GM18867 (cell line): ENCODE results near the gene NPR2.

Experiments used
- ATAC-seq: cut with Tn5 transposase; IDR thresholded peaks from one replicate; pipeline ENCODE4 v1.9.1; 2021; ENCODE audit warnings: mild to moderate bottlenecking, moderate library complexity; ENCODE audit not compliant: unreplicated experiment

Gene NPR2

DNA sequence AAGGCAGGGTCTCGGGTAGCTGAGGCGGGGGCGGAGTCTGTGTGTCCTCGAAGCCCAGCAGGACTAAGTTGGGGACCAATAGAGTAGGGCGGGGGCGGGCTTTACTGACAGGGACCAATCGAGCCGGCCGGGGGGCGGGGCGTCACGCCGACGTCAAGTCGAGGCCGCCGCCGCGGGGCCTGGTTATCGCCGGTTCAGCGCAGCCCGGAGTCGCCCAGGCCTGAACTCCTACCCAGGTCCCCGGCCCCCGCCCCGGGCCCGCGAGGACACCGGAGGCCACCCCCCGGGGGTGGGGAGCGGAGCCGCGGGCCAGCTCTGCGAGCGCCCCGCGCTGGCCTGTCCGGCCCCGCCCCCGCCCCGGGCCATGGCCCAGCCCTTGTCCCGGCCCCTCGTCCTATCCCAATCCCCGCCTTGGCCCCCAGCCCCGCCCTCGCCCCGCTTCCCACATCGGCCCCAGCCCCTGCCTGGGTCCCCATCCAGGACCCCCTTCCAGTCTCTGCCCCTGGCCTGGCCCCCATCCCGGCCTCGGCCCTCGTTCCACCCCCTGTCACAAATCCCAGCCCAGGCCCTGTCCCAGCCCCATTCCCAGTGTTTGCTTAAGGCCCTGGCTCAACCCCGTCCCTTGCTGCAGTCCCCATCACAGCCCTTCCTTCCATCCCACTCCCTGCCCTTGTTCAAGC, 37.8 kb downstream of the NPR2 start, which contains the start of gene TMEM8B:
Gene TMEM8B (plus strand): TSS at position 145 of the 680 bp plus-strand sequence. CDS start 220 bp downstream, at position 365.
- ATAC-seq: peak; percentile 82

DNA sequence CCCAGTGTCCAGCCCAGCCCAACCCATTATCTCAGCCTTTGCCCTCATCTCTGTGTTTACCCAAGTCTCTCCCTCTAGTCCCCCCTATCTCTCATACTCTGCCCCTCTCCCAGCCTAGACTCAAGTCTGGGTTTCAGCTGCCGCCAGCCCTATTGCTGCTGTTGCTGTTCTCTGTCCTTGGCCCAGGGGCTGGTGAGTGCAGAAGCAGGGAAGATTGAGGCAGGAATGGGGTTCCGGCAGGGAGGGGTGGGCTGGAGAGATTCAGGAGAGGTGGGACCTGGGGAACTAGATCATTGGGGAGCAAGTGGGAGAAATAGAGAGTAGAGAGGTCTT, 38.3 kb downstream of the NPR2 start:
- ATAC-seq: no peak

DNA sequence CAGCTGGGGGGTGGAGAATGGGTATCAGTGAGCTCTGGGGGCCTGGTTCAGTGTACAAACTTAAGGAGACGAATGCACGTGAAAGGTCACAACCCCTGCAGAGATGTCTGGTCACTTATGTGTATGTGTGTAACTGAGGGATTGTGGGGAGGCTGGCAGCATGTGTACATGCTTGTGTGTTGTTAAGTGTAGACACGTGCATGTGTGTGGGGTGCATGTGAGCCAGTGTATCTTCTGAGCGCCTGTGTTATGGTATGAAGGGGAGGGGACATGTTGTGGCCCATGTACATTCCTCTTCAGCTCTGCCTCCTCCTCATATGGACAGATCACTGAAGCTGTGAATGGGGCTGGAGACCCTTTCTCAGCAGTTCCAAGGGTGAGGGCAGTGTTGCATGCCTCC, 39.6 kb downstream of the NPR2 start:
- no peak for ATAC-seq

DNA sequence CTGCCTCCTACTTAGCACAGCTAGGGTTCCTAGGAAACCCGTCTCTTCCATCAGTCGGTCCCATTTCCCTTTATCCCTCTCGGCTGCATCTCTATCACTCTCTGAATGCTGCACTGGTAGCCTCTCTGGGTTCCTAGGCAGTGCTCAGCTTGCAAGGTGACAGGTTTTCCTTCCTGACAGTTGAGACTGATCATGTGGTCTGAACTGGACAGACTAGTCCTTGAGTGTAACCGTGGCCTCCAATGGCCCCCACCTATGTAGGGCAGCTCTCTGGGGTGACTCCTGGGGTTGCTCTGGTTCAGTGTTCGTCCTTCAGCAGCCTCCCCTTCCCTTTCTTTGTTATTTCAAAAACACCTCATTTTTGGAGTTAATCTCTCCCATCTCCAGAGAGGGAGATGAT, 41.4 kb downstream of the NPR2 start:
- no peak for ATAC-seq

DNA sequence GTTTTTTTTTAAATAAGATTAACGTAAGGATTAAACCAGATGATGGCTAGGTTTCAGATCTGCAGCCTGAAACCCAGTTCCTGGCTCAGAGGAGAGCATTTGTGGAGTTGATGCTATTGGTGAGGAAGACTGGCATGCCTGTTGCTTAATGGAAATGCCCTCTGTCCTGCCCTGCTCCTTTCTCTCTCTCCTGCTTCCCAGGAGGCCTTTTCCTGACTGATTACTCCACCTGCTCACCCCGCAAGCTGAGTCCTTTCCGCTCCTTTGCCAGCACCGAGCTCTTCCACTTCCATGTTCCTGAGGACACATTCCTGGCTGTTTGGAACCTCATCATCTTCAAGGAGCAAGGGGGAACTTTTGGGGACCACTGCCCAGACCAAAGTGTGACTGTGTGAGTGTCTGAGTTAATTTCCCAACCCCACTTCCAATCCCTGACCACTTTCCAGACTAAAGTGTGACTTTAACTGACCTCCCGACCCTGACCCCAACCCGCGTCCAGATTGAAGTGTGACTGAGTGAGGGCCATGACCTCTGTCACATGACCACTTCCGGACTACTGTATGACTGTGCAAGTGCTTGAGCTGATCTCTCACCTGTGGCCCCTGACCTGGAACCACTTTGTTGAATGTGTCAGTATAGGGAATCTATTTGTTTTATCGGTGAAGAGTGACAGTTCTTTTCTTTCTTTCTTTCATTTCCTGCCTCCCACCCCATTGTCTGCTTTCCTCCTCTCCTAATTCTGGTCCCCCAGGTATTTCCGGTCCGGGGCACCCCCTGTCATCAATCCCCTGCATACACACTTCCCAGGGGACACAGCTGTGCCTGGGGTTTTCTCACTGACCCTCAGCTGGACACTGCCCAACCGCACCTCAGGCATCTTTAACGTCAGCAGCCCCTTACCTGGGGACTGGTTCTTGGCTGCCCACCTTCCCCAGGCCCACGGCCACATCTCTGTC, 43.1 kb downstream of the NPR2 start:
- no peak for ATAC-seq

DNA sequence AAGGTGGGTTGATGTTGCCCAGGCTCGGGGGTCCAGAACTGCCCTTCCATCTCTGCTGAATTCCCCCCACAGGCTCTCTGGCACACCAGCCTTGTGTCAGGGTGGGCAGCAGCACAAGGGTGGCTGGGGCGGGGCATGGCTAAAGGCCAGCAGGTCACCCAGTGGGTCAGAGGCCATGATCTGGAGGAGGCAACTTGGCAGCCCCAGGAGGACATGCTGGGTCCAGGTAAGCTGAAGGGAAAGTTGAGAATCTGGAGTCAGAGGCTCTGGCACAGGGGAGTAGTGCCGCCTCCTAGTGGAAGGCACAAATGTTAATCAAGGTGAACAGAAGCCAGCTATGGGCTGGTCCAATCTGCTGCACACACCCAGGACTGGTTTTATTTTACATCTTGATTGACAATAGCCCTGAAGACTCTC, 43.8 kb downstream of the NPR2 start:
- no peak for ATAC-seq

DNA sequence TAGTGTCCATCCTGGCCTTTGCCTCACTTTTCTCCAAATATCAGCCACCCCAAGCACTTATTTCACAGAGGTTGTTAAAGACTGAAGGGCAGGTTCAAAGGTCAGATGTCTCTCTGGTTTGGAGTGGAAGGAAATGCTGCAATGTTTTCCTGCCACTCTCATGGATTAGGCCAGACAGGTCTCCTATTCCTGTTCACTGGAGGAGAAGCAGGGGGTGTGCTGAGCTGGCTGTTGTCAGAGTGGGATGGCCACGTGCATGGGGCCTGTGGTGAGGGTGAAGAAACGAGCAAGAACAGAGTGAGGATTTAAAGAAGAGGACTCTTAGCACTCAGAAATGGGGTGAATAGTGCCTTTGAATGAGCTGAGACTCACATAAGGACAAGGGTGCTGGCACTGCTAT, 44.4 kb downstream of the NPR2 start:
- ATAC-seq: no peak

DNA sequence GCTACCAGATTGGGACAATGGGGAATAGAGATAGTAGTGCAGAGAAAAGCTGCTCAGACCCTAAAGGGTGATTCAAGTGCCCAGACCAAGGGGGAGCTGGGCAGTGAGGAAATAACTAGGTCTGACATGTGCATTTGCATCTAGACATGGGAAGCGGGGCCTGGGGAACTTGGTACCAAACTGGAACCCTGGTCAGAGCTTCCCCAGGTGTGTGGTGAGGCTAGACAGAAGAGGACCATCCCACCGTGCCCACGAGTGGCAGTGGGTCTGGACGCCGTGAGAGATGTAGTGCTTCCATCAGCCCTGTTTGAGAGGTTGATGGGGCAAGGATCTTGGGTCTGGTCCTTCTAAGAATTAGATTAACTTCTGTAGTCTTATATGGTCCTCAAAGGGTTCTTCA, 45.2 kb downstream of the NPR2 start:
- ATAC-seq: no peak

DNA sequence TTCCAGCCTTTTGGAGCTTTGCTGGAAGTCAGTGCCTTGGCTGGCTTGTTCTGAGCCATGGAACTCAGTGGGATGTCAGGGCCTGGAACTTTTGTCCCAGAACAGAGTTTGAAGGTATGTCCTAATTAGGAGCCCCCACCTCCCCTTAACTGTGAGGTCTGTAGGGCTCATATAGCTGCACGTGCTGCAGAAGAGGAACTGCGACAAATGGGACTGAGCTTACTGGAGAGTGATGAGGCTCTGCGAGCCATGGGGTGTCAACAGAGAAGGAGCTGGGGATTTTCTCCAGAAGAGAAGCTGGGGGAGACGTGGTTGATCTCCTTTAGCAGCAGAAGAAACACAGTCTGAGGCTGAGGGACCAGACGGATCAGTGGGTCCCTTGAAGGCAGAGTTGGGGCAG, 48.5 kb downstream of the NPR2 start:
- ATAC-seq: no peak

DNA sequence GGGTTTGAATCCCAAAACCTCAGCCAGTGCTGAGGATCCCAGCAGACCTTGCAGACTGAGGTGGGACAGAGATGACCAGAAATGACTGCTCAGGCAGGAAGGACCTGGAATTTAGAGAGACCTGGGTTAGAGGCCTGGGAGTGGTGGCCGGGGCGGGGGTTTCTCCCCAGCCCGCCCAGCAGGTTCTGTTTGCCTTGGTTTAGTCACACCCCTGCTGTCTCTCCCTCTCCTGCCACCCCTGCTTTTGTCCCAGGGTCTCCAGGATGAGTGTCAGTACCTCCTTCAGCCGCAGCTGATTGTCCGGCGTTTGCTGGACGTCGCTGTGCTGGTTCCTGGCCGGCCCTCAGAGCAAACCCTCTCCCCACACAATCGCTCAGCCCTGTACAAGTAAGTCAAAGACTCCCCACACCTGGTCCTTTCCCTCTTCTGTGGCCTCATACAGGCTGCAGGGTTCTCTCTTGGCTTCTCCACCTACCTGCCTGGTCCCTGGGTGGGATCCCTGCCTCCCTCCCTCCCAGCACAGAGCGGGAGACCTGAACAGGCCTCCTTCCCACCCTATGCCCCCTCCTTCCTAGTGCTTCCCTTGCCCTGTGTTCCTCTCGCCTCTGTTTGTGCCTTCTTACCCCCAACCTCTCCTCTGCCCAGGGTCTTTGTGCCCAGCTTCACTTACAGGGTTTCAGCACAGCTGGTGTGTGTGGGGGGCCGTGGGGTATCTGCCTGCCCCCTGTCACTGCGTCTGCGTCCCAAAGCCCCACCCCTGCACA, 49.7 kb downstream of the NPR2 start:
- no peak for ATAC-seq

DNA sequence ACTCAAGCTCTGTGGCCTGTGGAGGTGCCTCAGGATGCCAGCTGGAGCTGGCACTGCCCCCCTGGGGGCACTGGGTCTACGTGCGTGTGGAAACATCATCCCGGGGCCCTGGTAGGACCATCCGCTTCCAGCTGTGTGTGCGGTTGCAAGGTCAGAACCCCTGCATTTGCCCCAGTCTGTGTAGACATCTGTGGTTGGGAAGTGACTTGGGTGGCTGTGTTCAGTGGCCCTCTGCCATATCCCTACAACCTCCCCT, 50.2 kb downstream of the NPR2 start:
- no peak for ATAC-seq

DNA sequence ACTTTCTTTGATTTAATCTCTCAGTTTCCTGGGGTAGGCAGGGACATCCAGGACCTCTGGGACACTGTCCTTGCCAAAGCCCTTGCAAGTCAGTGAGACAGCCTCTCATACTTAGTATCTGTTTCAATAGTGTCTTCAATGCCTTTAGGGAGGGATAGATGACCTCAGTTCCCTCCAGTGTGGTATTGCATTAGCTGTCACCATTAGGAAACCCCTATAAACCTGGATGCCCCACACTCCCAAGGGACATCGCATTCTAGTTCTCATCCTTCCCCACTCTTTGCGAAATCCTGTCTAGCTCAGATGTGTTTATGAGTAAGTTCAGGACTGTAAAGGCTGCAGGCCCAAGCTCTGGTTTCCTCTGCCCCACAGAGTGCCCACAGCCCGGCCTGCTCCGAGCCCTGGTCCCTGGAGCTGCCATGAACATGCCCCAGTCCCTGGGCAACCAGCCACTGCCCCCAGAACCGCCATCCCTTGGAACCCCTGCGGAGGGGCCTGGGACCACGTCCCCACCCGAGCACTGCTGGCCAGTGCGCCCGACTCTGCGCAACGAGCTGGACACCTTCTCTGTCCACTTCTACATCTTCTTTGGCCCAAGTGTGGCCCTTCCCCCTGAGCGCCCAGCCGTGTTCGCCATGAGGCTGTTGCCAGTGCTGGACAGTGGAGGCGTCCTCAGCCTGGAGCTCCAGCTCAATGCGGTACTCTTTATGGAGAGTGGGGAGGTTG, 50.8 kb downstream of the NPR2 start:
- peak; percentile 6 for ATAC-seq

DNA sequence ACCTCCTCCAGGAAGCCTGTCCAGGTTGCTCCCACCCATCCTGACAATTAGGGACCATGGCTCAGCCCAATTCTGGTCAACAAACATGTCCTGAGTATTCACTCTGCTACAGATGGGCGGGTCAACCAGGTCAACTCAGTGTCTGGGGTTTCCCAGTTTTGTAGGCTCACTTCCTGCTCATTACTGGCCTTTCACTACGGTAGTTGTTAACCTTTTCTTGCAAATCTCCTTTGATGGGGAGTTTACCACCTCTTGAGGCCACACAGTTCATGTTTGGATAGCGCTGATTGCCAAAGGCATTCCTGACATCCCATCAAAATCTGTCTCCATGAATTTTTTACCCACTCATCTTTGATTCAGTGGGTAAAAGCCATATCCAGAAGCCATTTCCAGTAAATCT, 51.4 kb downstream of the NPR2 start:
- ATAC-seq: peak; percentile 72

DNA sequence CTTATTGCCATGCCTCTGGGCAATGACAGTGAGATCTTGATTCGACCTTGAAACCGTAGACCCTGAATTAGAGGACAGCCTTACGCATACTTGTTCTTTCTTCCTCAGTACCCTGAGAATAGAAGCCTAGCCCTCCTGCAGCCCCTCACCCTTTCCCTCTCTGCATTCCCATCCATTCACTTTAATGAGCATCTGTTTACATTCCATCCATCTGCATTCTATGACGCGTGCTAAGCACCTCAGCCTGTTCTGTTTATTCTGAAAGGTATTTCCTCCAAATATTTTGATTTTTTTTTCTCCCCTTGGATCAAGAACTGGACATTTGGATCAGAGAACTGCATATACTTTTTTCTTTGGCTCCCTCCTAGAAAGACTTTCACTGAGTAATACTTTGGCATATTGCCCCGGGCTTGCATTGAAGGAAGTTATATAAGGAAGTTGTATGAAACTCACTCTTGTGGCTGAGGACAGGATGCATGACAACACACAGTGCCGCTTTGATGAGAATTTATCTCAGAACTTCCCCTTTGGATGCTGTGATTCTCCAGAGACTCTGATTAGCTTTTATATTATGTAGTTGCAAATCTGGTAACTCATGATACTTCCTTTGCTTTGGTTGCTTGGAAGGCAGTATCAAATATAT, 53.4 kb downstream of the NPR2 start:
- ATAC-seq: no peak

DNA sequence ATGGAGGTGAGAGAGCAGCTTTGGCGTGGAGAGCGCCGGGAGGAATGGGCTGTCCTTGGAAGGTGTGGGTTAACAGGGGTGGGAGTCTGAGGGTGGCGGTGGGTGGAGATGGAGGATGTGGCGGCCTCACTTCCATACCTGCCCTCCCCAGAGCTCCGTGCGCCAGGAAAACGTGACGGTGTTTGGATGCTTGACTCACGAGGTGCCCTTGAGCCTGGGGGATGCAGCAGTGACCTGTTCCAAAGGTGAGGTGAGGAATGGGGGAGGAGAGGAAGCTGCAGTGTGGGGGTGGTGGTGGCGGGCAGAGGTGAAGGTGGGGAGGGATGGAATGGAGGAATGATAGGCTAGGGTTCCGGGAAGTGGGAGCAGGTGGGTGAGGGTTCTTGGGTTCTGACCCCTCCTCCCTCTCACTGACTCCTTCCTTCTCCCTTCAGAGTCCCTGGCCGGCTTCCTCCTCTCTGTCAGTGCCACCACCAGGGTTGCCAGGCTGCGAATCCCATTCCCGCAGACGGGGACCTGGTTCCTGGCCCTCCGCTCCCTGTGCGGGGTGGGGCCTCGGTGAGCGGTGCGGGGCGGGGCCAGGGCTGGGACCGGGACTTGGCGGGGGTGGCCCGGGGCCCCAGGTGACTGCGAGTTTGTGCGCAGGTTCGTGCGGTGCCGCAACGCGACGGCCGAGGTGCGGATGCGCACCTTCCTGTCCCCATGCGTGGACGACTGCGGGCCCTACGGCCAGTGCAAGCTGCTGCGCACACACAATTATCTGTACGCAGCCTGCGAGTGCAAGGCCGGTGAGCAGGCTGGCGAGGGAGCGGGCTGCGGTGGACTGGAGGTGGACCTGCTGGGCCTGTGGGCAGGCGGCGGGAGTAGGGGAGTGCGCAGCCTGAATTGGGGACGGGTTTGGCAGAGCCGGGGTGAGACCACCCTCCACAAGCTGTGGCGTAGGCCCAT, 54.7 kb downstream of the NPR2 start:
- no peak for ATAC-seq

DNA sequence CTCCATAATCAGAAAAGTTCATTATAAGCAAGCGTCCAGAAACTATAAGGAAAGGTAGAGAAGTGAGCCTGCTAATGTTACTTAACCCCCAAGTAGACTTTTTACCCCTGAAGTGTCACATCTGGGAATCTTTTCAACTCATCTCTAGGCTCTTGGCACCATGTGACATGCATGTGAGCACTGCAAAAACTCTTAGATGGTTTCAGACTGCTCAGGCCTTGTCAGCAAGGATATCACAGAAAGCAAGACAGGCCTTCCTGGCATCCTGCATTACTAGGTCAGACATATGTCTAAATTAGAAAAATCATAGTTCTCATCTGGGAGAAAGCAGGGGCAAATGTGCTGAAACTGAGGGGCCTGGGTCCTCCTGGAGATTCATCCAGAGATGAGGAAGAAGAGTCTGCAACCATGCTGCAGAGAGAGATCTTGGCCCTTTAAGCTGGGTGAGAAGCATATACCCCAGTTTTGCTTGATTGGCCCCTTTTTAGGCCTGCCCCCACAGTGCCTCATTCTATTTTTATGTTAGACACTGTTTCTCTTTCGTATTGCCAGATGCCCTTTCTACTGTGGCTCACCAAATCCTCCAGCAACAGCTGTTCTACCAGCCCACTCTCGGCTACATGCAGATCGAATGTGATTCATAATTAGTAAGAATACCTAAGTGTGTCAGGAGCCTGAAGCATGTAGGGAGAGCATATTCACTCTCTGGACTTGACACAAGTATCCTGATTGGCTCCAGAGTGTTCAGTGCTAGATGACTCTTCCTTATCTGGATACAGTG, 56.6 kb downstream of the NPR2 start:
- ATAC-seq: peak; percentile 96

DNA sequence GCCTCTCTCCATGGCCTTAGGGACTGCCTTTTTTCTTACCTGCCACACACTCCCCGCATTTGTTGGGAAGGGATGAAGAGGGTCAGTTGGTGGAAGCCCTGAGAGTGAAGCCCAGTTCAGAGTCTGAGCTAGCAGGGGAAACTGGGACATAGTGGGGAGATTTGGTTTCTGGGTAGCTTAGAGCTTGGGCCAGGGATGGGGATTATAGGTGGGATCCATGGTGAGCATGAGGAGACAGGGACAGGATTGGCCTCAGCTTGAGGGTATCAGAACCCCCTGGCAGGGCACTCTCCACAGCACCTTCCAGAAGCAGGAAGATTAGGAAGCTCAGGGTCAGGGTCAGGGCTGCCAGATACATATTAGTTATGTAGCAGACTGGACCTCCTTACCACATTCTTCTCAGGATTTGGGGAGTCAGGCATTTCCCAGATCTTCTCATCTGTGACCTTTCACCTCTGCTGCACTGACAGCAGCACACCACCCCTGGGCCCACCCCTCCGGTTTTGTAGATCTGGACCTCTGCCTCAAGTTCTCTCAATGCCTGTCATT, 61.0 kb downstream of the NPR2 start:
- no peak for ATAC-seq
